DMS114 treated with DMSO at 0.1 percent for 48 hours (cell line): ENCODE data around the gene RAB25.

ENCODE experiments used
- DNase-seq: peaks from one replicate; lab custom pipeline; 2025; ENCODE audit not compliant: unreplicated experiment; lab: John Stamatoyannopoulos, UW

The RAB25 gene

GRCh38 chr1:156100205-156100995 lies 39.4 kb downstream of the RAB25 start:
- no peak for DNase-seq

- no peak for DNase-seq
Observed at GRCh38 chr1:156101880-156102279, 40.9 kb downstream of the RAB25 start.

- DNase-seq: no peak
Observed at GRCh38 chr1:156102633-156103511, 41.9 kb downstream of the RAB25 start.

GRCh38 chr1:156103521-156103947 lies 42.6 kb downstream of the RAB25 start:
- DNase-seq: no peak

GRCh38 chr1:156104065-156104810 lies 43.3 kb downstream of the RAB25 start:
- no peak for DNase-seq

- no peak for DNase-seq
Observed at GRCh38 chr1:156104861-156105832, 44.2 kb downstream of the RAB25 start.

GRCh38 chr1:156106624-156107488 lies 45.9 kb downstream of the RAB25 start:
- no peak for DNase-seq

GRCh38 chr1:156108057-156108456 lies 47.1 kb downstream of the RAB25 start:
- no peak for DNase-seq

- DNase-seq: no peak
Observed at GRCh38 chr1:156108664-156109241, 47.8 kb downstream of the RAB25 start.

- no peak for DNase-seq
Observed at GRCh38 chr1:156110252-156110651, 49.3 kb downstream of the RAB25 start.

GRCh38 chr1:156111355-156111962 lies 50.5 kb downstream of the RAB25 start:
- no peak for DNase-seq

GRCh38 chr1:156112276-156113137 lies 51.5 kb downstream of the RAB25 start:
- DNase-seq: no peak

GRCh38 chr1:156113282-156113950 lies 52.5 kb downstream of the RAB25 start:
- no peak for DNase-seq

GRCh38 chr1:156114101-156114918 lies 53.4 kb downstream of the RAB25 start, which contains the start of gene LMNA:
Gene LMNA, plus strand, starts transcription at chr1:156114711. Its CDS starts 208 bp downstream, at chr1:156114919.
- DNase-seq: peak; percentile 74

- DNase-seq: peak; percentile 66
Observed at GRCh38 chr1:156114919-156115513, 54.1 kb downstream of the RAB25 start.
